ENCODE data around the gene THBD.

- TF ChIP-seq EP300 (IDR thresholded peaks at IDR 0.05; ENCODE audit: borderline replicate concordance): no peak
- TF ChIP-seq, protein P1, sequence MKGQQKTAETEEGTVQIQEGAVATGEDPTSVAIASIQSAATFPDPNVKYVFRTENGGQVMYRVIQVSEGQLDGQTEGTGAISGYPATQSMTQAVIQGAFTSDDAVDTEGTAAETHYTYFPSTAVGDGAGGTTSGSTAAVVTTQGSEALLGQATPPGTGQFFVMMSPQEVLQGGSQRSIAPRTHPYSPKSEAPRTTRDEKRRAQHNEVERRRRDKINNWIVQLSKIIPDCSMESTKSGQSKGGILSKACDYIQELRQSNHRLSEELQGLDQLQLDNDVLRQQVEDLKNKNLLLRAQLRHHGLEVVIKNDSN (IDR thresholded peaks at IDR 0.05): no peak
- no peak for TF ChIP-seq CEBPB (IDR thresholded peaks at IDR 0.05)
- TF ChIP-seq, protein P2, sequence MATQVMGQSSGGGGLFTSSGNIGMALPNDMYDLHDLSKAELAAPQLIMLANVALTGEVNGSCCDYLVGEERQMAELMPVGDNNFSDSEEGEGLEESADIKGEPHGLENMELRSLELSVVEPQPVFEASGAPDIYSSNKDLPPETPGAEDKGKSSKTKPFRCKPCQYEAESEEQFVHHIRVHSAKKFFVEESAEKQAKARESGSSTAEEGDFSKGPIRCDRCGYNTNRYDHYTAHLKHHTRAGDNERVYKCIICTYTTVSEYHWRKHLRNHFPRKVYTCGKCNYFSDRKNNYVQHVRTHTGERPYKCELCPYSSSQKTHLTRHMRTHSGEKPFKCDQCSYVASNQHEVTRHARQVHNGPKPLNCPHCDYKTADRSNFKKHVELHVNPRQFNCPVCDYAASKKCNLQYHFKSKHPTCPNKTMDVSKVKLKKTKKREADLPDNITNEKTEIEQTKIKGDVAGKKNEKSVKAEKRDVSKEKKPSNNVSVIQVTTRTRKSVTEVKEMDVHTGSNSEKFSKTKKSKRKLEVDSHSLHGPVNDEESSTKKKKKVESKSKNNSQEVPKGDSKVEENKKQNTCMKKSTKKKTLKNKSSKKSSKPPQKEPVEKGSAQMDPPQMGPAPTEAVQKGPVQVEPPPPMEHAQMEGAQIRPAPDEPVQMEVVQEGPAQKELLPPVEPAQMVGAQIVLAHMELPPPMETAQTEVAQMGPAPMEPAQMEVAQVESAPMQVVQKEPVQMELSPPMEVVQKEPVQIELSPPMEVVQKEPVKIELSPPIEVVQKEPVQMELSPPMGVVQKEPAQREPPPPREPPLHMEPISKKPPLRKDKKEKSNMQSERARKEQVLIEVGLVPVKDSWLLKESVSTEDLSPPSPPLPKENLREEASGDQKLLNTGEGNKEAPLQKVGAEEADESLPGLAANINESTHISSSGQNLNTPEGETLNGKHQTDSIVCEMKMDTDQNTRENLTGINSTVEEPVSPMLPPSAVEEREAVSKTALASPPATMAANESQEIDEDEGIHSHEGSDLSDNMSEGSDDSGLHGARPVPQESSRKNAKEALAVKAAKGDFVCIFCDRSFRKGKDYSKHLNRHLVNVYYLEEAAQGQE (IDR thresholded peaks at IDR 0.05; ENCODE audit: low read depth): no peak
- TF ChIP-seq FOXM1 (IDR thresholded peaks at IDR 0.05; ENCODE audit: borderline replicate concordance, low read depth): no peak
Measured at GRCh38 chr20:23011008-23011721, 38.3 kb downstream of the THBD start.

Measured in Ishikawa (cell line).